NCI-H748 (cell line): ENCODE results near the gene POMGNT2.

ENCODE experiments used
- DNase-seq: peaks from one replicate; lab custom pipeline; 2025; ENCODE audit not compliant: unreplicated experiment; lab: John Stamatoyannopoulos, UW

Gene POMGNT2

GRCh38 chr3:43105596-43106292, at the start of gene POMGNT2:
Gene POMGNT2, minus strand, starts transcription at chr3:43106079. Its CDS starts 24,648 bp downstream, at chr3:43081431.
- peak; percentile 82 for DNase-seq

GRCh38 chr3:43154980-43155379, 49.1 kb upstream of the POMGNT2 start:
- no peak for DNase-seq

DNA sequence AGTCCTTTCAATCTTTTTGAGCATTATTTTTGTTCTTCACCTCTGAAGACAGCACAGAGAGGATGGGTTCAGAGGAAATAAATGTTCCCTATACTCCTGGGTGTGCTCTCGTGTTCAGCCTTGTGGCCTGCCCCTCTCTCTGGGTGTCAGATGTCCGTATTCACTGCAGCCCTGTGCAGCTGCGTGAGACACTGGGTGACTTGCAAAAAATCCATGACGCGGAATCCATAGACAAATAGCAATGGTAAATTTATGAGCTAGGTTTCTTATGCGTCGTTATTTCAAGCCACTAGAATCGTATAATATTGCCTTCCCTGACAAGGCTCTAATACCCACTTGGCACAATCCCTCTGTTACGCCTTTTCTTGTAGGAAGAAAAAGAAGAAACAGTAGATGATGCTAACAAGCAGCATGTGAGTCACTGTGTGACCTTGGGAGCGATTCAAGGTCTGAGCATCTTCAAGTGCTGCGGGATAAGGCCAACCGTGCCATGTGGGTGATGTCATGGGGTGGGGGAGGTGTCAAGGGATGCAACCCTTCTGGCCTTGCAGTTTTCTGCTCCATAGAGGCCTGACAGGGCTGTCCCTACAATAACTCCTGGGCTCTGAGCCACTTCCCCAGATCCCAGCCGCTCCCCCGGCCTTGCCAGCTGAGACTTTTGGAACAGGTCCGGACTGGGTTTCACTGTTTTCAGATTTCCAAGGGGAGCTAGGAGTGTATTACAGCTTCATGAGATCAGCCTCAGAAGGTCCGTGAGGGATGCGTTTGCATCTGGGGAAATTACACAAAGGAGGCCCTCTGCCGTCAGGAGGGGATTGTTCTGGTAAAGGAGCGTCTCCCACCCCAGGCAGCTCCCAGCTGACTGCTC, 47.6 kb upstream of the POMGNT2 start:
- no peak for DNase-seq

- DNase-seq = peak; percentile 8
Observed at GRCh38 chr3:43152649-43153048, 46.8 kb upstream of the POMGNT2 start.

DNA sequence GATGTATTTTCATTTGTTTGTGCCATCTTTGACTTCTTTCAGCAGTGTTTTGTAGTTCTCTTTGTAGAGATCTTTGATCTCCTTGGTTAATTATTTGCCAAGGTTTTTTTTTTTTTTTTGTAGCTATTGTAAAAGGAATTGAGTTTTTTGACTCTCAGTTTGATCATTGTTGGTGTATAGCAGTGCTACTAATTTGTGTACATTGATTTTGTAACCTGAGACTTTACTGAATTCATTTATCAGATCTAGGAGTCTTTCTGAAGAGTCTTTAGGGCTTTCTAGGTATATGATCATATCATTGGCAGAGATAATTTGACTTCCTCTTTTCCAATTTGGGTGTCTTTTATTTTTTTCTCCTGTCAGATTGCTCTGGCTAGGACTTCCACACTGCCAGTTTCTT, 42.2 kb upstream of the POMGNT2 start:
- no peak for DNase-seq

GRCh38 chr3:43146599-43146998, 40.7 kb upstream of the POMGNT2 start:
- no peak for DNase-seq

- no peak for DNase-seq
Observed at GRCh38 chr3:43144761-43145490, 39.0 kb upstream of the POMGNT2 start.

DNA sequence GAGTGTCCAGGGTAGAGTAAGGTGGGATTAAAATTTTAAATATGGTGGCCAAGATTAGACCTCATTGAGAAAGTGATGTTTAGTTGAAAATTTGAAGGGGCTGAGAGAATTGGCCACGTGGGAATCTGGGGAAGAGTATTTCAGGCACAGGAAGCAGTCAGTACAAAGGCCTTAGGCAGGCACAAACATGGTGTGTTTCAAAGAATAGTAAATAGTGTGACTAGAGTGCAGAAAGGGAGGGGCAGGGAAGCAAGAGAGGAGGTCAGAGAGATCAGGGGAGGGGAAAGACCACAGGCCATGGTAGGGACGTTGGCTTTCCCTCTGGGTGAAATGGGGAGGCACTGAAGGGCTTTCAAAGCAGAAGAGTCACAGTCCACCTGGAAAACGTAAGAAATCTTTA, 36.6 kb upstream of the POMGNT2 start:
- no peak for DNase-seq

- no peak for DNase-seq
Observed at GRCh38 chr3:43138488-43139231, 32.8 kb upstream of the POMGNT2 start.

- DNase-seq = no peak
Observed at GRCh38 chr3:43132870-43133636, 27.2 kb upstream of the POMGNT2 start.

GRCh38 chr3:43132193-43132592, 26.3 kb upstream of the POMGNT2 start:
- no peak for DNase-seq

GRCh38 chr3:43128464-43128863, 22.6 kb upstream of the POMGNT2 start:
- DNase-seq = no peak

DNA sequence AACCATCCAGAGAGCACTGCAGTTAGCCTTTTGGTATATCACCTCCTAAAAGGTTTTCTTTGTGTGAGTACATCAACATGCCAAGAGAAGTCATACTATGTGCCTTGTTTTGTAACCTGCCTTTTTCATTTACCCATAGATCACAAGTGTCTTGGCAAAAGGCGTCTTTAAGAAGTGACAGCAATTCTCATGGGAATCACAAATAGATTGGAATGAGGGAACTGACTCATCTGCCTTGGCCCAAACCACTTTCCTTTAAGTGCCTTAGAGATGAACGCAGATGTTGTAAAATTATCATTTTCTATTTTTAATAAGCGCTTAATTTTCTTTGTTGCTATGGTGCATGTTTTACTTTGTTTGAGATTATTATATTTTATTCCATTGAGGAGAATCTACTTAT, 20.7 kb upstream of the POMGNT2 start:
- no peak for DNase-seq

DNA sequence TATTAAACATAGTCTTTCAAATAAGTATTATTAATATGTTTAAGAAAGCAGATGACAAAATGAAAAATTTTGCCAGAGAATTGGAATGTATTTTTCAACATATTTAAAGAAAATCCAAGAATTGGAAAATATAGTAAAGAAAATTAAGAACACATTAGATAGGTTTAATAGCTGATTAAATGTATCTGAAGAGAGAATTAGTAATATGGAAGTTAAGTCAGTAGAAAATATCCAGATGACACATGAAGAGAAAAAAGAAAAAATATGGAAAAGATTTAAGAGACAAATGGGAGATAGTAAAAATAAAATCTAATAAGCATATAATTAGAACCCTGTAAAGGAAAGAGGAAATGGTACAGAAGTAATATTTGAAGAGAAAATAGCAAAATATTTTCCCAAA, 18.0 kb upstream of the POMGNT2 start:
- DNase-seq = no peak

DNA sequence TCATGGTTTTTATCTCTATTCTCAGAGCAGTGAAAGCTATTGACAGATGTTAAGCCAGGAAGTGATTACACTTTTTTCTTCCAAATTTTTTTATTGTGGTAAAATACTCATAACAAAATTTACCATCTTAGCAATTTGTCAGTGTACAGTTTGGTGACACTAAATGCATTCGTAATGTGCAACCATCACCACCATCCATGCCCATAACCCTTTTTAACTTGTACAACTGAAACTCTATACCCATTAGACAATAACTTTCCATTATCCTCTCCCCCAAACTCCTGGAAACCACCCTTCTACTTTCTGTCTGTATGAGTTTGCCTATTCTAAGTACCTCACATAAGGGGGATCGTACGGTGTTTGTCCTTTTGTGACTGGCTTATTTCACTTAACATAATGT, 15.1 kb upstream of the POMGNT2 start:
- no peak for DNase-seq

GRCh38 chr3:43117257-43117656, 11.4 kb upstream of the POMGNT2 start:
- DNase-seq = no peak

- DNase-seq = no peak
Observed at GRCh38 chr3:43113671-43114070, 7.8 kb upstream of the POMGNT2 start.

GRCh38 chr3:43106293-43106628, 382 bp upstream of the POMGNT2 start:
- no peak for DNase-seq

DNA sequence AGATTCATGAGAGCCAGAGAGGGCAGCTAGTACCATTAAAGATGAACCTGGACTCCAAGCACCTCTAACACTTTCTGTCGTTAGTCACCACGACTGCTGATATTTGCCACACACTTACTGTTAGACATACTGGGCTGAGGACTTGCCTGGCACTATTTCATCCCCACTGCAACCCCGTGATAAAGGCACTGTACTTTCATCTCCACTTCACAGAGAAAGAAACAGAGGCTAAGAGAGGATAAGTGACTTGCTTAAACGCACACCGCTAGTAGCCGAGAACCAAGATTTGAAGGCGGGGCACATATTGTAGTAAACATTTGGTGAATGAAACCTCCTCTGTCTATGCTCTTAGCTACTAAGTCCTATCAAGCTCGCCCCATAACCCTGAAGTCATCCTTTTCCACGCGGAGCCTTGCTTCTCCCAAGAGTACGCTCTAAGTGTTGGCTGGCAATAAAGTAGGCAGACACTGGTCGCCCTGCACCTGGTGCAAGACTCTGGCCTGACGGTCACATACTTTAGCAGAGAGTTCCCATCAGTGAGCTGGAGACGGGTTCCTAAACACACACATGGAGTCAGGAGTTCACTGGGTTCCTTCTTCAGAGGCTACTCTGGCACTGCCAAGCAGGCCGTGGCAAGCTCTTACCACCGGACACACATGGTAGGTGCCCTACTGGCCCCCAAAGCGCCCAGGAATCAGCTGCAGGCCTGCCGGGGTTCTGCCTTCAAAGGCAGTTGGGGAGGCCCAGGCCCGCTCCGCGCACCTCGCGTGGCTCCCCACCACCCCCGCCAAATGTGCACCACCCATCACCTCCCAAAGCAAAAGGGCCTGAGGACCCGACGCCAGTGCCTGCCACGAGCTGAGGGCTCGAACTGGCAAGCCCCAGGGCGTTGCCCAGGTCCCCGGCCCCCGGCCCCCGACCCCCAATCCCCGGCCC, 951 bp downstream of the POMGNT2 start:
- DNase-seq = peak; percentile 3
